Measurements from ENCODE around the gene TP53RK.

Gene TP53RK

GRCh38 chr20:46706242-46706641 is 17.0 kb upstream of the TP53RK start:
- DNase-seq (ENCODE audit: low spot score), result no peak

DNA sequence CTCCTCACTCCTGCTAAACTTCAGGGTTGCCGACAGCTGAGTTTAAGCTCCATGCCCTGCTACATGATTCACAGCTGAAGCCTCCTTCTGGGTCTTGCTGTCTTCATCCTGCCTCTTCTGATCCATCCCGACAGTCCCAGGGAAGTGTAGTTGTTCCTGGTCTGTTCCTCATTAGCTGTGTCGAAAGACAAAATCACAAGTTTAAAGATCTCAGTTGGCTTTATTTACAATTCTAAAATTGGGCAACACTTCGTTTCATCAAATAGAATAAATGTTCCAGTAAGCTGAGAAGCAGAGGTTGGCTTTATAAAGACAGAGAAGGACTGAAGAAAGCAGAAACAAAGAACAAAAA is 16.1 kb upstream of the TP53RK start:
- no peak for DNase-seq (ENCODE audit: low spot score)

- no peak for DNase-seq (ENCODE audit: low spot score)
Measured at GRCh38 chr20:46704714-46705377, 15.6 kb upstream of the TP53RK start.

DNA sequence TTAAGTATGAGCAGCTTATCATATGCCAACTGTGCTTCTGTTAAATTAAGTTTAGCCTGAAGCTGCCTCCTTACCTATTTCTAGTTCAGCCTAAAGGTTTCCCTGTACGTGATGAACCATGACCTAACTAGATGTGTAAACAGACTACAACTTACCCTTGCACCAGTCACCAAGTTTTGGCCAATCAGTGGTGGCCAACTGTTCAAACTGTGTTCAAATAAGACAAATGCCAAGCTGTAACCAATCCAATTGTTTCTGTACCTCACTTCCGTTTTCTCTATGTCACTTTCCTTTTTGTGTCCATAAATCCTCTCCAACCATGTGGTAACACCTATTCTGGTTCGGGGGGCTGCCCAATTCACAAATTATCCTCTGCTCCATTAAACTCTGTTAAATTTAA is 14.2 kb upstream of the TP53RK start:
- DNase-seq (ENCODE audit: low spot score), result no peak

DNA sequence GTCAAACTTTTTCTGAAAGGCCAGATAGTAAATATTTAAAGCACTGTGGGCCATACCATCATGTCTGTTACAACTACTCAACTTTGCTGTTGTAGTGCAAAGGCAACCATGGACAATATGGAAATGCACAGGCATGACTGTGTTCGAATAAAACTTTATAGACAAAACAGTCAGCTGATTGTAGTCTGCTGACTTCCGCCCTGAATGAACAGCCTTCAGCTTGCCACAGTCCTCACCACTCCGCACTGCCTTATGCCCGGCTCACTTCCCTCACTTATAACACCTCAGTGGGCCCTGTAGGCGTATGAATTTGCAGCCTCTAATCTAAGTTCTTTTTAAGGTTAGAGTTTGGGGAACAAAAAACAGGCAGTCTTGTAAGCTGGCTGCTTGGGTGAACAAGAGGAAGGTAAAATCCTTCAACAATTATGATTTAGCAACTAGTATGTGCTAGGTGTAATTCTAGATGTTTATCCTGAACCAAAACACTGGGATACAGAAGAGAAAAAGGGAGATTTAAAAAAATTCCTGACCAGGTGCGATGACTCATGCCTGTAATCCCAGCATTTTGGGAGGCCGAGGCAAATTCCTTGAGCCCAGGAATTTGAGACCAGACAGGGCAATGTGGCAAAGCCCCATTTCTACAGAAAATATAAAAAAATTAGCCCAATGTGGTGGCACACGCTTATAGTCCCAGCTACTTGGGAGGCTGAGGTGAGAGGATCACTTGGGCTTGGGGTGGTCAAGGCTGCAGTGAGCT is 13.4 kb upstream of the TP53RK start:
- no peak for DNase-seq (ENCODE audit: low spot score)

GRCh38 chr20:46701986-46702385 is 12.7 kb upstream of the TP53RK start:
- no peak for DNase-seq (ENCODE audit: low spot score)

DNA sequence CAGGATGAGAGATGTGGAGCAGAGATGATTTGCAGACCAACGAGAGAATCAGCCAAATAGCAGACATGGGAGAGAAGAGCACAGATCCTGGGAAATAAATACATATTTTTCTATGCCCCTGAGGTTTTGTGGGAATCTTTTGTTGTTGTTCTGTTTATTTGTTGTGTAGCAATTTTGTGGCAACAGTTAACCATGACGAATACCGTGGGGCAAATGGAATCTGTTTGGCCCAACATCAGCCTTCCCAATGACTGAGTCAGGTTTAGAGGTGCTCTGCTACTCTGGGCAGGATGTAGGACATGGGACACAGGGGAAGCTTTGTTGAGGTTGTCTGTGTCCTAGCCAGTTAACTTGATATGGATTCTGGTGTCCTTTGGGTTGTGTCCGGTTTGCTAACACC is 12.3 kb upstream of the TP53RK start:
- no peak for DNase-seq (ENCODE audit: low spot score)

GRCh38 chr20:46701057-46701456 is 11.8 kb upstream of the TP53RK start:
- no peak for DNase-seq (ENCODE audit: low spot score)

- DNase-seq (ENCODE audit: low spot score), result no peak
Measured at GRCh38 chr20:46700481-46700880, 11.2 kb upstream of the TP53RK start.

GRCh38 chr20:46699651-46700359 is 10.6 kb upstream of the TP53RK start:
- peak; percentile 33 for DNase-seq (ENCODE audit: low spot score)

DNA sequence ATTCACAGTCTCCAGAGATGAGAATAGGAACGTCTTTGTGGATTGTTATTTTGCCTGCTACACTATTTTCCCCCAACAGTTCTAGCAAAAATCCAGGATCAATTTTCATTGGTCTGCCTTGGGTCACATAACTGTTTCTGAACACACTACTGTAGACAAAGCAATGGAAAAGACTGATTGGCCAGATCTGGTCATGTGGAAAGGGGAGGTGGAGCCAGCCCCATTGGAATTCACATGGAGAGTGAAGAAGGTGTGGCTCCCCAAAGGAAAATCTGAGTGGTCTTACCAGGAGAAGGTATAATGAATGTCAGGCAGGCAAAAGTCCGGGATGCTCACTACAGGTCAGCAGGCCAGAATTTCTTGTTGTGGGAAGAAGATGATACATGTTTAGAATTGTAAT is 9.5 kb upstream of the TP53RK start:
- no peak for DNase-seq (ENCODE audit: low spot score)

DNA sequence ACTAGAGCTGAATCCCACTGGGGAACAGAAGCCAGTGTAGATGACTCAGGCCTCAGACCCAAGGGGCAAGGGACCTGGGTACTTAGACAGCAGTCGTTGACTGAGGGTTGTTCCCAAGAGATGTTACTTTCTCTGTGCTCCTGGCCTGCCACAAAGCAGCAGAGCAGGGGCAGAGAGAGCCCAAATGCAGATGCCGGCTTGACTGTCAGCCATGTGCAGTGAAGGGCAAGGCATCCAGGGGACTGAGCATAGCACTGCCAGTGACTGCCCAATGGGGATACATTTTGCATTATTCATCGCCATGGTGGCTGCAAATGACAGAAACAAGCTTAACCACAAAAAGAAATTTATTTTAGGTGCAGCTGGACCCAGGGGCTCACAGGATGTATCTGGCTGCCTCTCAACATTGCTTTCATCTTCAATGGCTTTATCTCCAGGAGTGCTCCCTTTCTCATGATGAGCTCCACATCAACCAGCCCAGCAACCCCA is 7.6 kb upstream of the TP53RK start:
- DNase-seq (ENCODE audit: low spot score), result no peak

- peak; percentile 28 for DNase-seq (ENCODE audit: low spot score)
Measured at GRCh38 chr20:46695892-46696291, 6.6 kb upstream of the TP53RK start.

DNA sequence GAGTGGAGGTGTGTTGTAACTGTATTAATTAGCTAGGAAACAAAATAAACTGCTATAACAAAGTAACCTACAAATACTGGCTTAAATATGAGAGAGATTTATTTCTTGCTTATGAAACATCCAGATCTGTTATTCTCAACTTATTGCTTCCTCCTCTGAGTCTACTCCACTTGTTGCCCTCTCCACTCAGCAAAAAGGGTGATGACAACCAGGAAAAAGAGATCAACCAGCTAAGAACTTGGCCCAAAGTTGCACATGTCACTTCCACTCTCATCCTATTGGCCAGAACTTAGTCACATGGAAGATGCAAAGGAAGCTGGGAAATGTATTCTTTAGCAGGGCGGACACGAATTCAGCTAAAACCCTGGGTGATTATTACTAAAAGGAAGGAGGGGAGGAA is 5.2 kb upstream of the TP53RK start:
- DNase-seq (ENCODE audit: low spot score), result peak; percentile 22

- no peak for DNase-seq (ENCODE audit: low spot score)
Measured at GRCh38 chr20:46691196-46691595, 2.0 kb upstream of the TP53RK start.

GRCh38 chr20:46690219-46691106 is 1.2 kb upstream of the TP53RK start:
- DNase-seq (ENCODE audit: low spot score), result no peak

DNA sequence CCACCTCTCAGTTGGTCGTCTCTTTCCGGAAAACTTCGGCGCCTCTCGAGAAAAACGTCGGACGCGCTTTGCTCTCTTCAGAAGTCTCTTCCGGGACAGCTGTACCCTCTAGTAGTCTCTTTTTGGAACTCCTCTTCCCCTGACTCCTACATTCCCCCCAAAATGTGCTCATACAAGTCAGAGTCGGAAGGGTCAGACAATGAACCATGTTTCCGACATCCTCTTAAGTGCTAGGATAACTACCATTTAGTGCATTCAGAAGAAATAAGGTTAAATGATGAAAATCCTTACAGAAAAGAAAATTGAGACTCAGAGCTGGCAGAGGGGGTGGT is 476 bp upstream of the TP53RK start:
- no peak for DNase-seq (ENCODE audit: low spot score)

DNA sequence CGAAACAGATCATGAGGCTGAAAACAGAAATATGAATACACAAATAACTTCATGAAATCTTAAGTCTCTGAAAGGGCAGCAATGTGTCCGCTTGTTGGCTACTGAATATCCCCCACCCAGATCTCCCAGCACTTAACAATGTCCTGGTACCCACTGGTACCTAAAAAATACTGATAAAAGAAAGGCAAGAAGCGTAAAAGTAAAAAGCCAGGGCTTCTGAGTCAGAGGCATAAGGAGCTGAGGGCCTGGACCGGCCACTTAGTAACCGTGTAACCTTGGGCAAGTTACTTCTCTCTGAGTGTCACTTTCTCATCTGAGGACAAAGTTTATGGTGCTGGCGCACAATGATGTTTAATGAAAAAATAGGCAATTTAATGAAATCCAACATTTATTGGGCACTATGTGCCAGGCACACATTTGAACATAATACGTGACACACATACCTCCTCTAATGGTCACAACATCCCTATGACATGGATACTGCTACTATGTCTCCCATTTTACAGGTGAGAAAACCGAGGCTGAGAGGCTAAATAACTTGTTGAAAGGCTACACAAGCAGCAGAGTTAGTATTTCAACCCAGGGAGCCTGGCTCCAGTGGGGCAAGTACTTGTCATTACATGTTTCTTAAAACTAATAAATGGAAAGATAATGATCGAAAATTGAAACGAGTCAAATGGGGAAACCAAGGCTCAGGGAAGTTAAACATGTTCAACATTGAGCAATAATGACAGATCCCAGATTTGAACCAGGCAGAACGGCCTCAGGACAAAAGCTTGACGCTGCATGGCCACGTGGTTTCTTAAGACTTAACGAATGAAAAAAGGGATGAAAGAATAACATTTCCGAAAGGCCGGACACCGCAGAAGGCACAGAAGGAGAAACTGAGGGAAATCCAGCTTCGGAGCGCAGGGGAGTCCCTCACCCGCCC is 828 bp downstream of the TP53RK start:
- peak; percentile 19 for DNase-seq (ENCODE audit: low spot score)

DNA sequence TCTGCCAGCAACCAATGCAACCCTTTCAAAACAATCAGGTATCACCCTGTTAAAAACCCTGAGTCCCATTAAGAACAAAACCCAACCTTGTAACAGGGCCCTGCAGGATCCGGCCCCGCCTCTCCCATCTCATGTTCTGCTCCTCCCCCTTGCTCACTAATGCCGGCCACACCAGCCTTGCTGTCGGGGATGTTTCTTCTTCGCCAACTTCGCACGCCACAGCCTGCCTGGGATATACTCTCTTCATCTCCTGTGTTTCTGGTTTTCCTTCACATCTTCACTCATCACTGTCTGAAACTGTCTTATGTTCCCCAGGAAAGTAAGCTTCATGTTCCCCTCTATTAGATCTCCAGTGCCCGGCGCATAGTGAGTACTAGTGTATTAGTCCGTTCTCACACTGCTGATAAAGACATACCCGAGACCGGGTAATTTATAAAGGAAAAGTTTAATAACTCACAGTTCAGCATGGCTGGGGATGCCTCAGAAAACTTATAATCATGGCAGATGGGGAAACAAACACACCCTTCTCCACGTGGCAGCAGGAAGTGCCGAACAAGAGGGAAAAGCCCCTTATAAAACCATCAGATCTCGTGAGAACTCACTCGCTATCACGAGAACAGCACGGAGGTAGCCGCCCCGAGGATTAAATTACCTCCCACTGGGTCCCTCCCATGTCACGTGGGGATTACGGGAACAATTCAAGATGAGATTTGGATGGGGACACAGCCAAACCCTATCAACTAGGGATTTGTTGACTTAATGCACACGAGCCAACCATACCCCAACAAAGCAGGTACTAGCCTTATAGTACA is 5.1 kb downstream of the TP53RK start:
- peak; percentile 71 for DNase-seq (ENCODE audit: low spot score)

DNA sequence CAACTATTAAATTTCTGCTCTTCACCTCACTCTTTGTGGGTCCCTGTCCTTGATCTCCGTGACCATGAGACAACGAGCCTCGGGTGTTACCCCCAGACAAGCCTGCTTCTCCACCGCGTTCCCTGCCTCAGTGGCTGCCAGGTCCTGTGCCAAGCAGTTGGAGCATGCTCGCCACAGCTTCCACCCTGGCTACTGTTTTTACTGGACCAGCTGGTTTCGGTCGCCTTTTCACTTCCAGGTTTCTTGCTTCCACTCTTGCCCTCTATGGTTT is 5.6 kb downstream of the TP53RK start:
- DNase-seq (ENCODE audit: low spot score), result no peak
